AG09319 (cell line): ENCODE measurements around the gene ETV7.

Experiments used
- DNase-seq: peaks from one replicate; pipeline ENCODE4 v3.0.0-alpha.2; 2010; ENCODE audit warnings: low read depth; ENCODE audit errors: extremely low read depth
- TF ChIP-seq, protein P1 (sequence below): IDR thresholded peaks from 2 replicates; pipeline ENCODE4 v1.5.1; 2011; ENCODE audit warnings: low read depth, mild to moderate bottlenecking, inconsistent platforms, low read length, moderate library complexity

Gene ETV7

GRCh38 chr6:36319436-36319762, 68.1 kb downstream of the ETV7 start:
- TF ChIP-seq, protein P1, sequence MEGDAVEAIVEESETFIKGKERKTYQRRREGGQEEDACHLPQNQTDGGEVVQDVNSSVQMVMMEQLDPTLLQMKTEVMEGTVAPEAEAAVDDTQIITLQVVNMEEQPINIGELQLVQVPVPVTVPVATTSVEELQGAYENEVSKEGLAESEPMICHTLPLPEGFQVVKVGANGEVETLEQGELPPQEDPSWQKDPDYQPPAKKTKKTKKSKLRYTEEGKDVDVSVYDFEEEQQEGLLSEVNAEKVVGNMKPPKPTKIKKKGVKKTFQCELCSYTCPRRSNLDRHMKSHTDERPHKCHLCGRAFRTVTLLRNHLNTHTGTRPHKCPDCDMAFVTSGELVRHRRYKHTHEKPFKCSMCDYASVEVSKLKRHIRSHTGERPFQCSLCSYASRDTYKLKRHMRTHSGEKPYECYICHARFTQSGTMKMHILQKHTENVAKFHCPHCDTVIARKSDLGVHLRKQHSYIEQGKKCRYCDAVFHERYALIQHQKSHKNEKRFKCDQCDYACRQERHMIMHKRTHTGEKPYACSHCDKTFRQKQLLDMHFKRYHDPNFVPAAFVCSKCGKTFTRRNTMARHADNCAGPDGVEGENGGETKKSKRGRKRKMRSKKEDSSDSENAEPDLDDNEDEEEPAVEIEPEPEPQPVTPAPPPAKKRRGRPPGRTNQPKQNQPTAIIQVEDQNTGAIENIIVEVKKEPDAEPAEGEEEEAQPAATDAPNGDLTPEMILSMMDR: no peak
- no peak for DNase-seq

- TF ChIP-seq, protein P1: no peak
- DNase-seq: no peak
These were observed 68.6 kb downstream of the ETV7 start for GRCh38 chr6:36318690-36319435.

- DNase-seq: no peak
- TF ChIP-seq, protein P1: no peak
These were observed 69.8 kb downstream of the ETV7 start for GRCh38 chr6:36317623-36318022.
